ENCODE results near the gene GDPD5.

GDPD5 gene

GRCh38 chr11:75440960-75441803 lies 84.6 kb downstream of the GDPD5 start:
- DNase-seq, result no peak

- no peak for DNase-seq
These were observed 86.1 kb downstream of the GDPD5 start for GRCh38 chr11:75439495-75440120.

- no peak for DNase-seq
These were observed 86.7 kb downstream of the GDPD5 start for GRCh38 chr11:75439026-75439425.

- DNase-seq, result no peak
These were observed 87.6 kb downstream of the GDPD5 start for GRCh38 chr11:75437966-75438659.

GRCh38 chr11:75436806-75437205 lies 88.9 kb downstream of the GDPD5 start:
- no peak for DNase-seq

GRCh38 chr11:75435571-75435925 lies 90.2 kb downstream of the GDPD5 start:
- DNase-seq, result no peak

- no peak for DNase-seq
These were observed 90.7 kb downstream of the GDPD5 start for GRCh38 chr11:75434886-75435570.

GRCh38 chr11:75434051-75434450 lies 91.7 kb downstream of the GDPD5 start:
- no peak for DNase-seq

- no peak for DNase-seq
These were observed 92.3 kb downstream of the GDPD5 start for GRCh38 chr11:75433443-75433842.

GRCh38 chr11:75432911-75433321 lies 92.8 kb downstream of the GDPD5 start, which contains the start of gene KLHL35:
TSS of gene KLHL35 (minus strand) at chr11:75433203. CDS start at chr11:75430629, 2,574 bp downstream.
- DNase-seq, result no peak

- DNase-seq, result no peak
These were observed 93.9 kb downstream of the GDPD5 start for GRCh38 chr11:75431533-75432525.

GRCh38 chr11:75430714-75431532 lies 94.8 kb downstream of the GDPD5 start:
- peak; percentile 39 for DNase-seq

- DNase-seq, result peak; percentile 76
These were observed 95.6 kb downstream of the GDPD5 start for GRCh38 chr11:75429902-75430713.

- no peak for DNase-seq
These were observed 96.2 kb downstream of the GDPD5 start for GRCh38 chr11:75429641-75429901.

- DNase-seq, result no peak
These were observed 96.6 kb downstream of the GDPD5 start for GRCh38 chr11:75428989-75429640.

GRCh38 chr11:75428281-75428724 lies 97.4 kb downstream of the GDPD5 start:
- DNase-seq, result peak; percentile 96

GRCh38 chr11:75427181-75427580 lies 98.6 kb downstream of the GDPD5 start:
- DNase-seq, result no peak

GRCh38 chr11:75426720-75427086 lies 99.0 kb downstream of the GDPD5 start:
- no peak for DNase-seq

GRCh38 chr11:75425422-75425821 lies 100.3 kb downstream of the GDPD5 start:
- no peak for DNase-seq

GRCh38 chr11:75424396-75424795 lies 101.3 kb downstream of the GDPD5 start:
- DNase-seq, result no peak
